HG03521 (cell line): ENCODE results near the gene TIMM17A.
"Not testable (repeated sequence)": the region's sequence is repeated elsewhere in the genome, so short reads cannot be mapped to it uniquely, and the experiment has no call there.

Experiments used
- ATAC-seq: cut with Tn5 transposase; IDR thresholded peaks from one replicate; pipeline ENCODE4 v1.9.1; 2021; ENCODE audit warnings: mild to moderate bottlenecking, moderate library complexity; ENCODE audit not compliant: unreplicated experiment

TIMM17A gene

GRCh38 chr1:202014060-202014459 is 58.8 kb downstream of the TIMM17A start:
- ATAC-seq = no peak

DNA sequence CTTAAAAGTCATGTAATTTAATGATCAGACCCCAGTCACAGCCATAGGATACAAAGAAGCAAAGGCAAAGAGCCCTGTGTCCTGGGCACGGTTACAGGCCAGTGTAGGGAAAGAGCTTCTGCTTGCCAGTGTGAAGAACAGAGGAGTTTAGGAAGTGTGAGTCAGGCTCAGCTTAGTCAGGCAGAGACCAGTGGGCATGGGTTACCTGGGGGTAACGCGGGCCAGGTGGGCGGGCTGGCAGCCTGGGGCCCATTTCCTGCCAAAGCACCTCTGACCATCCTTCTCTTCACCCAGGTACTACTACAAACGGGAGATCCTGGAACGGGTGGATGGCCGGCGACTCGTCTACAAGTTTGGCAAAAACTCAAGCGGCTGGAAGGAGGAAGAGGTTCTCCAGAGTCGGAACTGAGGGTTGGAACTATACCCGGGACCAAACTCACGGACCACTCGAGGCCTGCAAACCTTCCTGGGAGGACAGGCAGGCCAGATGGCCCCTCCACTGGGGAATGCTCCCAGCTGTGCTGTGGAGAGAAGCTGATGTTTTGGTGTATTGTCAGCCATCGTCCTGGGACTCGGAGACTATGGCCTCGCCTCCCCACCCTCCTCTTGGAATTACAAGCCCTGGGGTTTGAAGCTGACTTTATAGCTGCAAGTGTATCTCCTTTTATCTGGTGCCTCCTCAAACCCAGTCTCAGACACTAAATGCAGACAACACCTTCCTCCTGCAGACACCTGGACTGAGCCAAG is 59.8 kb downstream of the TIMM17A start:
- ATAC-seq = no peak

DNA sequence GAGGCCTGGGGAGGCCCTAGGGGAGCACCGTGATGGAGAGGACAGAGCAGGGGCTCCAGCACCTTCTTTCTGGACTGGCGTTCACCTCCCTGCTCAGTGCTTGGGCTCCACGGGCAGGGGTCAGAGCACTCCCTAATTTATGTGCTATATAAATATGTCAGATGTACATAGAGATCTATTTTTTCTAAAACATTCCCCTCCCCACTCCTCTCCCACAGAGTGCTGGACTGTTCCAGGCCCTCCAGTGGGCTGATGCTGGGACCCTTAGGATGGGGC is 60.3 kb downstream of the TIMM17A start:
- ATAC-seq = no peak

- no peak for ATAC-seq
Measured at GRCh38 chr1:202016022-202016810, 60.9 kb downstream of the TIMM17A start.

- no peak for ATAC-seq
Measured at GRCh38 chr1:202016811-202017748, 61.8 kb downstream of the TIMM17A start.

- no peak for ATAC-seq
Measured at GRCh38 chr1:202017749-202018467, 62.6 kb downstream of the TIMM17A start.

GRCh38 chr1:202018468-202019234 is 63.3 kb downstream of the TIMM17A start:
- no peak for ATAC-seq

DNA sequence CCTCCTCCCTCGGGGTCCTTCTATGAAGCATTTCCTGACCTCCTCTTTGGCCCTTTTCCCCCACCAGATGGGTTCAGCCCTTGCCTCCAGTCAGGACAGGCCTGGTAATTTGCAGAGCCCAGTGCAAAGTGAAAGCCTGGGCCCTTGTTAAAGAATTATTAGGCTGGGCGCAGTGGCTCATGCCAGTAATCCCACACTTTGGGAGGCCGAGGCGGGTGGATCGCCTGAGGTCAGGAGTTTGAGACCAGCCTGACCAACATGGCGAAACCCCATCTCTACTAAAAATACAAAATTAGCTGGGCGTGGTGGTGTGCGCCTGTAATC is 63.9 kb downstream of the TIMM17A start:
- not testable (repeated sequence) for ATAC-seq
